GM13976 (cell line): ENCODE data around the gene TIPARP.

Experiments
- DNase-seq: peaks from one replicate; pipeline ENCODE4 v3.0.0; 2012; ENCODE audit warnings: low spot score
- CTCF ChIP-seq: IDR thresholded peaks from 2 replicates; pipeline ENCODE4 v1.5.1; 2012; ENCODE audit warnings: borderline replicate concordance, mild to moderate bottlenecking; ENCODE audit not compliant: insufficient read depth; ENCODE audit errors: extremely low read depth, missing control alignments, control extremely low read depth
- in situ Hi-C: fragments of 300-500 bp; cut with MboI; formaldehyde crosslinking; loops from one replicate; pipeline ENCODE4 v1.12.0; 2022; ENCODE audit warnings: low sequenced_read_pairs, mixed read lengths, inconsistent platforms; ENCODE audit not compliant: unreplicated experiment

Gene TIPARP

GRCh38 chr3:156743859-156744258, 69.5 kb downstream of the TIPARP start:
- no peak for TF ChIP-seq CTCF
- in situ Hi-C loops, result no loop called here
- DNase-seq, result no peak

DNA sequence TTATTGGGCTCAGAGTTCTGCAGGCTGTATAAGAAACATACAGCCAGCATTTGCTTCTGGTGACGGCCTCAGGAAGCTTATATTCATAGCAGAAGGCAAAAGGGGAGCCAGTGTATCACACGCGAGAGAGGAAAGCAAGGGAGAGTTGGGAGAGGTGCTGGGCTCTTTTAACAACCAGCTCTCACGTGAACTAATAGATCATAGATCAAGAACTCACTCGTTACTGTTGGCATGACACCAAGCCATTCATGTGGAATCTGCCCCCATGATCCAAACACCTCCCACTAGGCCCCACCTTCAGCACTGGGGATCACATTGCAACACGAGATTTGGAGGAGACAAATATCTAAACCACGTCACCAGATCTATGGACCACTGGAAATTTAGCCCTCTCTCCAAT, 70.2 kb downstream of the TIPARP start:
- no peak for TF ChIP-seq CTCF
- in situ Hi-C loops, result no loop called here

DNA sequence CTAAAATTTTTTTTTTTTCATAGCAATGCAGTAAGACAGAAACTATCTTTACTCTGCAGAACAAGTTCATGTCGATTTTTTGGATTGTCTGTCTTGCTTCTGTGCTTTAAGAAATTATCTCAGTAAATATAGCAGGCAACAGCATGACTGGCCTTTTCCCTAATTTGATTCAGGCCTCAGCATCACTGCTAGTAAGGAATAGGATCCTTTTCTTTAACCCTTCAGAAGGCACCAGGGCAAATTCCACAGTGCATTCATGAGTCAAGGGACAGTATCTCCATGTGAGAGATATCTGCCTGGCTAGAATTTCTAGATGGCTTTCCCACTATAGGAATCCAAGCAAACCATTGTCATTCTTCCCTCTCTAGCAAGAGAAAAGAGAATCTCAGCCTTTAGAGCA, 71.4 kb downstream of the TIPARP start:
- in situ Hi-C loops, result no loop called here
- no peak for TF ChIP-seq CTCF
- no peak for DNase-seq

More for the DNA sequence above, 70.2 kb downstream of the TIPARP start:
- no peak for DNase-seq

DNA sequence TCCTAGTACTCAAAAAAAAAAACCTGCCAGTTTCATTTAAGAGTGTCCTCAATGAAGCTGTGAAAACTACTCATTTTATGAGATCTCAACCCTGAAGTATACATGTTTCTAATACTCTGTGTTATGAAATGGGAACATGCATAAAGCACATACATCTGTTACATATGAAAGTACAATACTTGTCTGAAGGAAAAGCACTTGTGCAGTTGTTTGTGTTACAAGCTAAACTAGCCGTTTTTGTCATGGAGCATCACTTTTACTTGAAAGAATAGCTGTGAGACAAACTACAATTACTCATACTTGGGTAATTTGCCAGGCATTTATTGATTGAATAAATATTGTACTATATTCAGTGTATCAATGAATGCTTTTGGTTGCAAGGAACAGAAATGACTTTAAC, 72.7 kb downstream of the TIPARP start:
- in situ Hi-C loops, result no loop called here
- no peak for DNase-seq
- no peak for TF ChIP-seq CTCF

DNA sequence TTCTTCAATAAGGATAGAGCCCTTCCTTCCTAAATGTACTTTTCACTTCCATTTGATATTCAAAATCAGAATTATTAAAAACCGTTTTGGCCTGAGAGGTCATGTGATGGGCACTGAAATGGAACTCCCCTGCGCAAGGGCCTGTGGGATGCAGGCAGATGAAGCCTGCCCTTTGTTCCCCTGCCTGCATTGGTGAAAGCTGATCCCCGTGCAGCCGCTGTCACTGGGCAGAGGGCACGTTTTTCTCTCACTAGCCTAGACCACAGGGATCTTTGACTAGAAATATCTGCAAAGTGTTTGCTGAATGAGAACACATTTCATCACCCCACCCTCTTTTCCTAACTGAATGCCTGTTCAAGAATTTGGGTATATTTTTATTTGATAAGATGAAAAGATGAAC, 74.9 kb downstream of the TIPARP start:
- no peak for TF ChIP-seq CTCF
- DNase-seq, result no peak
- in situ Hi-C loops, result no loop called here

- TF ChIP-seq CTCF, result no peak
- in situ Hi-C loops, result no loop called here
- DNase-seq, result no peak
Observed at GRCh38 chr3:156750191-156750873, 75.9 kb downstream of the TIPARP start.
